Adrenal gland (tissue), 5 donors: ENCODE measurements around the gene UTF1.

ENCODE experiments used
- CTCF ChIP-seq, 6 experiments: fragments of 450-650 bp in 4 of 6; fragments of 200-600 bp in 2 of 6; sonication (generic) in 1 of 6; IDR thresholded peaks; 1 replicate in 5 of 6; 2 replicates in 1 of 6; pipeline versions ENCODE4 v1.5.1 to v1.8.0; 2016 to 2021; ENCODE audit warnings: antibody characterized with exemption in 6 of 6, mild to moderate bottlenecking in 2 of 6, moderate library complexity in 1 of 6
- POLR2A ChIP-seq, 2 donors: fragments of 450-650 bp; IDR thresholded peaks; one replicate each; pipeline ENCODE4 v1.6.1; 2017; ENCODE audit warnings: antibody characterized with exemption in 2 of 2, mild to moderate bottlenecking in 2 of 2, moderate library complexity in 1 of 2
- donor health status: DM: no; HTN: no; CAD: no.

GRCh38 chr10:133278577-133279265 is 48.7 kb downstream of the UTF1 start:
- no peak for TF ChIP-seq CTCF (IDR thresholded peaks at IDR 0.05)
- TF ChIP-seq POLR2A (IDR thresholded peaks at IDR 0.05): no peak
